HG03575 (cell line): Measurements from ENCODE around the gene PABPN1L.

Experiments used
- ATAC-seq: cut with Tn5 transposase; IDR thresholded peaks from one replicate; pipeline ENCODE4 v1.9.1; 2021; ENCODE audit not compliant: unreplicated experiment, insufficient number of reproducible peaks, low FRiP score; ENCODE audit errors: extremely low read depth

Gene PABPN1L

GRCh38 chr16:88874938-88875599, 8.6 kb upstream of the PABPN1L start:
- no peak for ATAC-seq

- no peak for ATAC-seq
Observed at GRCh38 chr16:88872650-88873331, 6.3 kb upstream of the PABPN1L start.

- ATAC-seq: no peak
Observed at GRCh38 chr16:88871730-88872416, 5.4 kb upstream of the PABPN1L start.

GRCh38 chr16:88871349-88871702, 4.9 kb upstream of the PABPN1L start:
- ATAC-seq: no peak

- ATAC-seq: no peak
Observed at GRCh38 chr16:88870608-88871348, 4.3 kb upstream of the PABPN1L start.

- no peak for ATAC-seq
Observed at GRCh38 chr16:88869673-88869980, 3.2 kb upstream of the PABPN1L start.

- no peak for ATAC-seq
Observed at GRCh38 chr16:88868974-88869672, 2.7 kb upstream of the PABPN1L start.

GRCh38 chr16:88867581-88868246, 1.3 kb upstream of the PABPN1L start:
- no peak for ATAC-seq

GRCh38 chr16:88865742-88866141, 718 bp downstream of the PABPN1L start:
- ATAC-seq: no peak

GRCh38 chr16:88865310-88865709, 1.1 kb downstream of the PABPN1L start:
- no peak for ATAC-seq

GRCh38 chr16:88864521-88864920, 1.9 kb downstream of the PABPN1L start:
- no peak for ATAC-seq

GRCh38 chr16:88864099-88864498, 2.4 kb downstream of the PABPN1L start:
- no peak for ATAC-seq

- ATAC-seq: no peak
Observed at GRCh38 chr16:88863426-88863825, 3.0 kb downstream of the PABPN1L start.

GRCh38 chr16:88862968-88863367, 3.5 kb downstream of the PABPN1L start:
- no peak for ATAC-seq

GRCh38 chr16:88861359-88861758, 5.1 kb downstream of the PABPN1L start:
- ATAC-seq: no peak

- ATAC-seq: no peak
Observed at GRCh38 chr16:88859381-88860091, 6.9 kb downstream of the PABPN1L start.

GRCh38 chr16:88857728-88858339, 8.6 kb downstream of the PABPN1L start:
- no peak for ATAC-seq
